Endothelial cell of umbilical vein (primary cell): ENCODE results near the gene TRPM8. TPM values are rescaled to one million over a fixed set of nuclear protein-coding genes. Genes with fewer than 3 reads are reported as not detected.

Experiments used
- BruUV-seq: library from RNA; stranded (reverse); fragments of 400-500 nt; replicated peaks from 2 replicates; lab custom pipeline; 2021; lab: Mats Ljungman, UMichigan
- CTCF ChIA-PET: fragments of 300-600, 350-600 bp; sonication (Branson Sonifier 250); formaldehyde crosslinking; loops from one replicate; lab custom pipeline; 2021; ENCODE audit warnings: antibody characterized with exemption, inconsistent platforms; lab: Charles Lee
- POLR2A ChIA-PET: fragments of 300-600, 350-600 bp; sonication (Branson Sonifier 250); formaldehyde crosslinking; loops from one replicate; lab custom pipeline; 2021; ENCODE audit warnings: antibody characterized with exemption, inconsistent platforms; lab: Charles Lee
- DNase-seq: peaks from one replicate; pipeline ENCODE4 v3.0.0-alpha.2; 2011; ENCODE audit warnings: low read depth, low spot score
- FAIRE-seq: peaks from 2 replicates; lab custom pipeline; 2011; peaks lifted over from hg19 to GRCh38; lab: Jason Lieb, UNC
- H2AFZ ChIP-seq: 2 replicates; pipeline ENCODE4 v1.6.0; 2012; ENCODE audit warnings: low read depth, low read length, control low read depth, inconsistent platforms
- H3K27ac ChIP-seq: 2 replicates; pipeline ENCODE4 v1.5.1; 2011; ENCODE audit warnings: low read depth, mild to moderate bottlenecking, control low read depth, low read length, moderate library complexity; ENCODE audit not compliant: insufficient read depth
- H3K27me3 ChIP-seq, 2 experiments: 2 replicates each; pipeline versions ENCODE4 v1.6.0 to v1.6.1; 2011; ENCODE audit warnings: low read length in 2 of 2, mixed read lengths in 1 of 2; ENCODE audit not compliant: control insufficient read depth in 2 of 2, insufficient read depth in 2 of 2
- H3K36me3 ChIP-seq, 2 experiments: 2 replicates in 1 of 2; 3 replicates in 1 of 2; pipeline ENCODE4 v1.5.1; 2011; ENCODE audit warnings: low read length in 2 of 2, mild to moderate bottlenecking in 1 of 2, moderate library complexity in 1 of 2; ENCODE audit not compliant: control insufficient read depth in 2 of 2, insufficient read depth in 2 of 2; ENCODE audit errors: extremely low read depth in 1 of 2
- H3K4me1 ChIP-seq: 3 replicates; pipeline ENCODE4 v1.5.1; 2011; ENCODE audit warnings: mild to moderate bottlenecking, low read length; ENCODE audit not compliant: control insufficient read depth, insufficient read depth; ENCODE audit errors: extremely low read depth
- H3K4me2 ChIP-seq: 2 replicates; pipeline ENCODE4 v1.6.1; 2011; ENCODE audit warnings: low read length, control low read depth, mixed read lengths; ENCODE audit not compliant: insufficient read depth
- H3K4me3 ChIP-seq, 3 experiments: fragments of 200-600 bp in 1 of 3; sonication (generic), shearing (Covaris generic) in 1 of 3; replicated peaks in 1 of 3; 2 replicates each; pipeline ENCODE4 v1.5.1; 2011 to 2016; ENCODE audit warnings: control low read depth in 3 of 3, low read length in 3 of 3, mild to moderate bottlenecking in 2 of 3, inconsistent platforms in 1 of 3, low read depth in 1 of 3, moderate library complexity in 1 of 3; ENCODE audit not compliant: insufficient read depth in 1 of 3
- H3K79me2 ChIP-seq: 2 replicates; pipeline ENCODE4 v1.6.0; 2012; ENCODE audit warnings: low read length, inconsistent platforms; ENCODE audit not compliant: control insufficient read depth, insufficient read depth
- H3K9ac ChIP-seq: replicated peaks from 2 replicates; pipeline ENCODE3; 2011; ENCODE audit warnings: low read length, control low read depth; ENCODE audit not compliant: insufficient read depth; ENCODE audit errors: extremely low read depth
- H3K9me1 ChIP-seq: replicated peaks from 3 replicates; pipeline ENCODE4 v1.6.0; 2011; ENCODE audit warnings: mild to moderate bottlenecking, low read length; ENCODE audit not compliant: control insufficient read depth, insufficient read depth; ENCODE audit errors: extremely low read depth
- H3K9me3 ChIP-seq: replicated peaks from 2 replicates; pipeline ENCODE4 v1.5.1; 2012; ENCODE audit warnings: low read length, inconsistent platforms; ENCODE audit not compliant: control insufficient read depth, insufficient read depth
- H4K20me1 ChIP-seq: replicated peaks from 2 replicates; pipeline ENCODE3; 2011; ENCODE audit warnings: mild to moderate bottlenecking, low read length; ENCODE audit not compliant: control insufficient read depth, insufficient read depth; ENCODE audit errors: extremely low read depth
- CTCF ChIP-seq, 2 donors: IDR thresholded peaks; 1 replicate in 1 of 2; 2 replicates in 1 of 2; pipeline ENCODE4 v1.5.1; 2011; ENCODE audit warnings: low read length in 2 of 2, mild to moderate bottlenecking in 2 of 2, moderate library complexity in 2 of 2, control low read depth in 1 of 2, inconsistent platforms in 1 of 2, low read depth in 1 of 2; ENCODE audit not compliant: insufficient read depth in 1 of 2; ENCODE audit errors: extremely low read depth in 1 of 2
- EZH2 ChIP-seq: IDR thresholded peaks from 2 replicates; pipeline ENCODE4 v1.6.1; 2012; ENCODE audit warnings: borderline replicate concordance, low read depth, mild to moderate bottlenecking, moderate library complexity, low read length, inconsistent platforms; ENCODE audit not compliant: severe bottlenecking
- FOS ChIP-seq: IDR thresholded peaks from 2 replicates; pipeline ENCODE4 v1.6.1; 2011; ENCODE audit warnings: mild to moderate bottlenecking, low read length, moderate library complexity, borderline replicate concordance; ENCODE audit not compliant: insufficient read depth
- GATA2 ChIP-seq: IDR thresholded peaks from 2 replicates; pipeline ENCODE4 v1.7.0; 2011; ENCODE audit warnings: low read depth, mild to moderate bottlenecking, moderate library complexity, mixed read lengths, low read length; ENCODE audit not compliant: insufficient read length, insufficient read depth
- JUN ChIP-seq: IDR thresholded peaks from 2 replicates; pipeline ENCODE4 v1.6.1; 2011; ENCODE audit warnings: borderline replicate concordance, low read depth; ENCODE audit not compliant: insufficient read length, insufficient read depth
- MAX ChIP-seq: IDR thresholded peaks from 2 replicates; pipeline ENCODE4 v1.6.1; 2011; ENCODE audit not compliant: insufficient read depth, insufficient read length
- MYC ChIP-seq: IDR thresholded peaks from one replicate; pipeline ENCODE4 v1.6.1; 2011; ENCODE audit warnings: mild to moderate bottlenecking, low read depth, low read length
- POLR2A ChIP-seq: IDR thresholded peaks from 2 replicates; pipeline ENCODE4 v1.6.1; 2012; ENCODE audit warnings: low read depth, mild to moderate bottlenecking, control low read depth, low read length
- POLR2AphosphoS5 ChIP-seq: IDR thresholded peaks from 2 replicates; pipeline ENCODE4 v1.6.1; 2012; ENCODE audit warnings: low read depth, mild to moderate bottlenecking, control low read depth, low read length, moderate library complexity; ENCODE audit not compliant: insufficient read depth
- dilution Hi-C: fragments of 300-500 bp; cut with MboI; formaldehyde crosslinking; loops from one replicate; pipeline ENCODE4 v1.15.0; 2019; ENCODE audit warnings: low sequenced_read_pairs; ENCODE audit not compliant: extremely low pct_ligation_motif_present
- intact Hi-C: fragments of 100-400 bp; cut with micrococcal nuclease; formaldehyde crosslinking; loops from one replicate; pipeline ENCODE4 v1.10.0; 2022
- polyA plus RNA-seq, 4 experiments: library from polyadenylated mRNA; depleted of rRNA in 3 of 4; stranded (reverse) in 3 of 4; unstranded in 1 of 4; fragments of >200 nt; gene quantifications; 2 replicates each; pipeline versions ENCODE4 v1.2.1 to v1.2.3, GENCODE V29; 2011 to 2012; ENCODE audit warnings: missing spikeins in 1 of 4
- total RNA-seq: library from RNA; stranded (reverse); gene quantifications from 2 replicates; pipeline ENCODE4 v1.2.3, GENCODE V29; 2021

TRPM8 gene
- total and polyA plus RNA-seq, 2 donors (not counting 3 experiments of a cell fraction or from before 2014, with no cell fraction given): not detected

GRCh38 chr2:233953087-233953801, 36.1 kb downstream of the TRPM8 start:
- no peaks in the 10 kb centered on the region for H3K36me3 ChIP-seq
- H3K27ac ChIP-seq: no peak overlapping the region
- no peaks in the 10 kb centered on the region for H3K9me1 ChIP-seq
- CTCF ChIA-PET: interaction anchor here (1.2 to 1.4 kb wide), 2 partner anchors 22 to 592 kb away, joined by 4 to 5 read pairs; no protein-coding TSS in a partner anchor
- intact Hi-C loops: no loop called here
- FAIRE-seq (no peak), DNase-seq (no peak)
- H3K9ac ChIP-seq: no peak overlapping the region
- H3K4me1 ChIP-seq: no peaks in the 10 kb centered on the region
- no peak overlapping the region for H2AFZ ChIP-seq
- H3K4me2 ChIP-seq: no peak overlapping the region
- no peak overlapping the region for H3K4me3 ChIP-seq
- H3K27me3 ChIP-seq: no peaks in the 10 kb centered on the region
- no peak for TF ChIP-seq EZH2
- no peak for TF ChIP-seq FOS
- TF ChIP-seq MYC: no peak
- TF ChIP-seq POLR2AphosphoS5: no peak
- no peak for TF ChIP-seq MAX
- no peak for TF ChIP-seq POLR2A
- no peak for TF ChIP-seq JUN
- no peak for TF ChIP-seq CTCF (IDR thresholded peaks at IDR 0.05; ENCODE audit: extremely low read depth in 1 of 2, insufficient read depth in 1 of 2, low read depth in 1 of 2, low read length in 2 of 2)
- no peak for TF ChIP-seq GATA2
- H4K20me1 ChIP-seq: no peaks in the 10 kb centered on the region
- no TSS peak for BruUV-seq
- dilution Hi-C loops: no loop called here
- POLR2A ChIA-PET: no interaction called here
- H3K79me2 ChIP-seq: no peaks in the 10 kb centered on the region
- H3K9me3 ChIP-seq: no peaks in the 10 kb centered on the region
